Fibroblast of skin of left quadriceps (primary cell): ENCODE data around the gene SCN8A.
A peak's percentile ranks its signal among the peaks of the same experiment; 100 is the strongest.

ENCODE experiments used
- DNase-seq, 2 experiments: peaks; one replicate each; pipeline ENCODE4 v3.0.0-alpha.2; 2013; ENCODE audit warnings: low read depth in 2 of 2

Gene SCN8A

GRCh38 chr12:51850965-51851299 is 259.9 kb downstream of the SCN8A start:
- no peak for DNase-seq

- no peak for DNase-seq
Observed at GRCh38 chr12:51851413-51852124, 260.5 kb downstream of the SCN8A start.

- peak in 1 of 2 experiments; percentile 15 for DNase-seq
Observed at GRCh38 chr12:51852404-51853137, 261.5 kb downstream of the SCN8A start.

GRCh38 chr12:51855586-51856428 is 264.8 kb downstream of the SCN8A start:
- DNase-seq: peak in 1 of 2 experiments; percentile 14

GRCh38 chr12:51860986-51861385 is 270.0 kb downstream of the SCN8A start:
- DNase-seq: no peak
